Rectal smooth muscle tissue (tissue), 1 donor: ENCODE results near the gene SYCE1.
"Not testable (repeated sequence)": the region's sequence is repeated elsewhere in the genome, so short reads cannot be mapped to it uniquely, and the experiment has no call there.

Experiments used
- H3K27ac ChIP-seq: one replicate; pipeline ENCODE4 v1.7.0; 2013; ENCODE audit warnings: low read depth, low read length, inconsistent platforms
- H3K27me3 ChIP-seq: one replicate; pipeline ENCODE4 v1.7.0; 2013; ENCODE audit warnings: low read length; ENCODE audit not compliant: control insufficient read depth, insufficient read depth
- H3K36me3 ChIP-seq: one replicate; pipeline ENCODE4 v1.7.0; 2013; ENCODE audit warnings: low read length; ENCODE audit not compliant: control insufficient read depth, insufficient read depth
- H3K4me1 ChIP-seq: one replicate; pipeline ENCODE4 v1.7.0; 2013; ENCODE audit warnings: low read length; ENCODE audit not compliant: control insufficient read depth, insufficient read depth
- H3K4me3 ChIP-seq: one replicate; pipeline ENCODE4 v1.7.0; 2013; ENCODE audit warnings: low read length
- H3K9ac ChIP-seq: one replicate; pipeline ENCODE4 v1.7.0; 2013; ENCODE audit warnings: low read length

Gene SYCE1

DNA sequence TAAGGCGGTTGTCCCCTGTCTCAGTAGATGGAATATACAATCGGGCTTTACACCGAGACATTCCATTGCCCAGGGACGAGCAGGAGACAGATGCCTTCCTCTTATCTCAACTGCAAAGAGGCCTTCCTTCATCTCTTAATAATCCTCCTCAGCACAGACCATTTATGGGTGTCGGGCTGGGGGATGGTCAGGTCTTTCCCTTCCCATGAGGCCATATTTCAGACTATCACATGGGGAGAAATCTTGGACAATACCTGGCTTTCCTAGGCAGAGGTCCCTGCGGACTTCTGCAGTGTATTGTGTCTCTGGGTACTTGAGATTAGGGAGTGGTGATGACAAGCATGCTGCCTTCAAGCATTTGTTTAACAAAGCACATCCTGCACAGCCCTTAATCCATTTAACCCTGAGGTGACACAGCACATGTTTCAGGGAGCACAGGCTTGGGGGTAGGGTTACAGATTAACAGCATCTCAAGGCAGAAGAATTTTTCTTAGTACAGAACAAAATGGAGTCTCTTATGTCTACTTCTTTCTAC is 23.9 kb downstream of the SYCE1 start:
- not testable (repeated sequence) for H3K4me1 ChIP-seq, H3K36me3 ChIP-seq, H3K9ac ChIP-seq, H3K27me3 ChIP-seq, H3K4me3 ChIP-seq, H3K27ac ChIP-seq

DNA sequence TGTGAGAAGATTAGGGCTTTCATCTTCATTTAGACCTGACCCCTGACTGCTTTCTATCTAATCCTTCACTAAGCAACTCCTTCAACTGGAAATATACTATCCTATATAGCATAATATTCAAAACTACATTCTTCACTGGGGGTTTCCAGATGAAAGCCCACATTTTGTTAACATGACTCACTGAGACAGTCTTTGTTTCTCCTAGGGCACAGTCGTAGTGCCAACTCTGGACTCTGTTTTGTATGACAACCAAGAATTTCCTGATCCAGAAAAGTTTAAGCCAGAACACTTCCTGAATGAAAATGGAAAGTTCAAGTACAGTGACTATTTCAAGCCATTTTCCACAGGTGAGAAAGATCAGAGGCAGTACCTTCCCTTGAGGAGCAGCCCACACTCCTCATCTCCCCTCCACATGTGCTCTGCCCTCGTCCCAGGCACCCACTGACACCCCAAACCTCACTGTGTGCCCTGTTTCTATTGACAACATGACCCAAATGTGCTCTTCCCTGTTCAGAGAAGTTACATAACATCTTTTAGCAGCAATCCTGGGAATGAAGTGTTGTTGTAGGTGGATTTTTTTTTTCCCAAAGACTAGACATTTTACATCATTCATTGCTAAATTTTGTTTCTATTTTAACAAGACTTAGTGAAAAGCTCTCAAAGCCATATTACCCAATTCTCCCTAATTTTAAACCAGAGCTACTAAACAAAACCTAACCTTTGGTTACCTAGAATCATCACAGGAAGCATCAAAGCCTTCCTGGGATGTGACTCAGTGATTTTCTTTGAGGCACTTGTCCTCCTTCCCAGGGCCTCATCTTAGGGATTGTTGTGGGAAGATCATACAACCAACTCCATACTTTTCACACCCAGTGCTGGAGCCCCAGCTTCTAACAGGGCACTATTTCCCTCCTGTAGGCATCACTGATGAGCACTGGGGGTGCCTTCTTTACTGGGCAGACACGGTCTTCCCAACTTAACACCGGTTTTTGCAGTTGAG is 27.5 kb downstream of the SYCE1 start:
- Histone ChIP-seq H3K27me3 (no peaks in the 10 kb centered on the region), H3K27ac (no peak overlapping the region), H3K4me1 (no peaks in the 10 kb centered on the region)

GRCh38 chr10:133536198-133536597 is 29.2 kb downstream of the SYCE1 start:
- H3K27me3 ChIP-seq = no peaks in the 10 kb centered on the region
- H3K36me3 ChIP-seq = no peaks in the 10 kb centered on the region
- H3K4me1 ChIP-seq = no peaks in the 10 kb centered on the region
- H3K27ac ChIP-seq = no peak overlapping the region
- H3K4me3 ChIP-seq = no peak overlapping the region
- H3K9ac ChIP-seq = no peak overlapping the region

More for the DNA sequence above, 27.5 kb downstream of the SYCE1 start:
- H3K9ac ChIP-seq = no peak overlapping the region
- no peak overlapping the region for H3K4me3 ChIP-seq
- H3K36me3 ChIP-seq = no peaks in the 10 kb centered on the region

GRCh38 chr10:133534417-133534816 is 31.0 kb downstream of the SYCE1 start:
- Histone ChIP-seq H3K36me3 (no peaks in the 10 kb centered on the region), H3K27ac (no peak overlapping the region), H3K9ac (no peak overlapping the region), H3K4me1 (no peaks in the 10 kb centered on the region), H3K4me3 (no peak overlapping the region), H3K27me3 (peaks cover 4% of the 10 kb centered on the region)

- Histone ChIP-seq H3K27ac (no peak overlapping the region), H3K4me3 (no peak overlapping the region), H3K27me3 (peaks cover 4% of the 10 kb centered on the region), H3K9ac (no peak overlapping the region), H3K4me1 (no peaks in the 10 kb centered on the region), H3K36me3 (no peaks in the 10 kb centered on the region)
These were observed 32.5 kb downstream of the SYCE1 start for GRCh38 chr10:133532871-133533270.

DNA sequence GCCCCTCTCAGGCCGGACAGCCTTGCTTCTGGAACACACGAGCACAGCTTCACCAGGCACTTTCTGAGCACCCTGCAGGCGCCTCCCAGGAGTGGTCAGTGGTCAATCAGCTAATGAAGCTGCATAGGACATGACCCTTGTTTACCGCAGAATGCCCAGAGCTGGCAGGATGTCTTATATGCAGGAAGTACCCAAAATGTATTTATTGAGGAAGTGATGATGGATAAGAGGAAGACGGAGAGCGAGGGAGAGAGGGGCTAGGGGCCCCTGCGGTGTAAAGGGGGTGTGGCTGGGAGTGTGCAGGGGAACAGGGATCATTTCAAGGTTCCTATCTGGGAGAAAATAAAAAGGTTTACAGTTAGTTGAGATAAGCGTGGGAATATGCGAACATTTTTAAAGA is 34.9 kb downstream of the SYCE1 start:
- H3K27me3 ChIP-seq = peaks cover 4% of the 10 kb centered on the region

DNA sequence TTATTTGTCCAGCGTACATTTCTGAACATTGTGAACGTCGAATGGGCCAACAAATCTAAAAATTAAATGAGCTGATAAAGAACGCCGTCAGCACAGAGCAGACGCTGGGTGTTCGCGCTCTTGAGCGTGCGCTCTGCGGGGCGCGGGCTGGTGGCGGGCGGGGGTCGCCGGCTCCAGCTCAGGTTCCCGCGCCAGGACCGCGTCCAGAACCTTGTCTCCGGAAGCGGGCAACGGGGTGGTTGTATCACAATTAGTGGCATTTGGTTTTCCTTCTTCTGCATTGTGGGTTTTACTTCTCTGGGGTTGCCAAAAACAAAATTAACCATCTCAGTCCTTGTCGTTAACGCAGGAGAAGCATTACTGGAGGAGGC is 35.8 kb downstream of the SYCE1 start:
- H3K36me3 ChIP-seq = no peaks in the 10 kb centered on the region
- peaks cover 4% of the 10 kb centered on the region for H3K27me3 ChIP-seq
- H3K4me3 ChIP-seq = no peak overlapping the region
- no peak overlapping the region for H3K9ac ChIP-seq
- no peak overlapping the region for H3K27ac ChIP-seq
- H3K4me1 ChIP-seq = no peaks in the 10 kb centered on the region

More for the DNA sequence above, 34.9 kb downstream of the SYCE1 start:
- no peak overlapping the region for H3K27ac ChIP-seq
- no peaks in the 10 kb centered on the region for H3K36me3 ChIP-seq
- H3K4me3 ChIP-seq = no peak overlapping the region
- H3K4me1 ChIP-seq = no peaks in the 10 kb centered on the region
- no peak overlapping the region for H3K9ac ChIP-seq

DNA sequence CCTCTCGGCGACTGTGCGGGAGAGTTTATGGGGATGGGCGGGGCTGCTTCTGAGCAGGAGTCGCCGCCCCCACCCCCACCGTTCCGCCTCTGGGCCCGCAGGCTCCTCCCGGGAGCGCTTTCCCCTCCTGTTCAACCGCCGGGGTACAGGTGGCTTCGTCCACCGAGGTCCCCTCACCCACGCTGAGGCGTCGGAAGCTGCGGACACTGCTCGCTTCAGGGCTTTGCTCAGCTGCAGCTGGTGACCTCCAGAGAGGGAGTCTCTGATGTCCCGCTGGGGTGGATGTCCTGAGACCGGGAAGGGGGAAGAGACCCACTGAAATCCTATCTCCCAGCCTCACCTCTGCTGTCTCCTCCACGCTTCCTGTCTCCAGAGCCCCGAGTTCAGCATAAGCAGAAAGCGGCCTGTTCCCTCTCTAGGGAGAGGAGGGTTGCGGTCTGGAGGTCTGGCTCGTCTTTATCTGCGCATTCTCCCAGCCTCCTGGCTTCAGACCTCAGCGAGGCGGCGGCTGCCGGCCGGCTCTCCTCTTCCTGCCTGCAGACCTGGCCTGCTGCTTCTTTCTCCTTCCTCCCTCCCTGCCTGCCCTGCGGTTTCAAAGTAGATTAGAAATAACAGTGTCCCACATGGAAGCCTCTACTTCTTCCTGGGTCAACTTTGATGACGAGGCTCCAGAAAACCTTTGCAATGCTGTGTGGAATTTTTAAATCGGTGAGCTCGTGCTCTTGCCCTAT is 36.4 kb downstream of the SYCE1 start:
- Histone ChIP-seq H3K27me3 (peaks cover 4% of the 10 kb centered on the region), H3K36me3 (no peaks in the 10 kb centered on the region), H3K4me3 (no peak overlapping the region), H3K4me1 (no peaks in the 10 kb centered on the region), H3K9ac (no peak overlapping the region), H3K27ac (no peak overlapping the region)

- Histone ChIP-seq H3K27me3 (peaks cover 4% of the 10 kb centered on the region), H3K4me3 (no peak overlapping the region)
These were observed 37.0 kb downstream of the SYCE1 start for GRCh38 chr10:133528296-133528844.

DNA sequence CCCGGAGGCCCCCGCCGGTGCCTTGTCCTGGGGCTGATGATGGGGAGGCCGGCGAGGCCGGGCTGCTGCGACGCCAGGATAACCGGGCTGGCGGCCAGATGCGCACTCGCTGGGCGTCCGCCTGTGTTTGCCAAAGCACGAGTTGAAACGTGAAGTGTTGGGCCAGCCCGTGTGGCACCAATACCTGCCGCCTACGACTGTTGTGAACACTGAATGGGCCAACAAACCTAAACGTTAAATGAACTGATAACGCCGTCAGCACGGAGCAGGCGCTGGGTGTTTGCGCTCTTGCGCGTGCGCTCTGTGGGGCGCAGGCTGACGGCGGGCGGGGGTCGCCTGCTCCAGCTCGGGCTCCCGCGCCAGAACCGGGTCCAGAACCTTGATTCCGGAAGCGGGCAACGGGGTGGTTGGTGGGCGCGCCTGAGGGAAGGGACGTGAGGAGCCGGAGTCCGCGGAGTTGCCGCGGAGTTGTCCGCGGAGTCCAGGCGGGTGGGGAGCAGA is 37.6 kb downstream of the SYCE1 start:
- peaks cover 4% of the 10 kb centered on the region for H3K27me3 ChIP-seq
- no peaks in the 10 kb centered on the region for H3K36me3 ChIP-seq
- no peaks in the 10 kb centered on the region for H3K4me1 ChIP-seq
- H3K9ac ChIP-seq = no peak overlapping the region
- H3K27ac ChIP-seq = no peak overlapping the region
- H3K4me3 ChIP-seq = no peak overlapping the region

More at GRCh38 chr10:133528296-133528844, 37.0 kb downstream of the SYCE1 start:
- Histone ChIP-seq H3K4me1 (no peaks in the 10 kb centered on the region), H3K36me3 (no peaks in the 10 kb centered on the region), H3K27ac (no peak overlapping the region), H3K9ac (no peak overlapping the region)

- Histone ChIP-seq H3K4me3 (no peak within 1 kb of the TSS), H3K4me1 (no peaks in the 10 kb centered on the region), H3K36me3 (no peaks in the 10 kb centered on the region), H3K27ac (no peak within 1 kb of the TSS), H3K9ac (no peak within 1 kb of the TSS), H3K27me3 (peaks cover 4% of the 10 kb centered on the region)
These were observed 38.3 kb downstream of the SYCE1 start, which contains the start of gene CYP2E1 for GRCh38 chr10:133526957-133527588. Gene CYP2E1, plus strand, starts transcription at chr10:133527363. Its CDS starts 33 bp downstream, at chr10:133527396.
